HG03558 (cell line): ENCODE data around the gene PDLIM4.
A peak's percentile ranks its signal among the peaks of the same experiment; 100 is the strongest.

ENCODE experiments used
- ATAC-seq: cut with Tn5 transposase; IDR thresholded peaks from one replicate; pipeline ENCODE4 v1.9.1; 2021; ENCODE audit warnings: moderate number of reproducible peaks; ENCODE audit not compliant: unreplicated experiment; ENCODE audit errors: extremely low read depth

The PDLIM4 gene

DNA sequence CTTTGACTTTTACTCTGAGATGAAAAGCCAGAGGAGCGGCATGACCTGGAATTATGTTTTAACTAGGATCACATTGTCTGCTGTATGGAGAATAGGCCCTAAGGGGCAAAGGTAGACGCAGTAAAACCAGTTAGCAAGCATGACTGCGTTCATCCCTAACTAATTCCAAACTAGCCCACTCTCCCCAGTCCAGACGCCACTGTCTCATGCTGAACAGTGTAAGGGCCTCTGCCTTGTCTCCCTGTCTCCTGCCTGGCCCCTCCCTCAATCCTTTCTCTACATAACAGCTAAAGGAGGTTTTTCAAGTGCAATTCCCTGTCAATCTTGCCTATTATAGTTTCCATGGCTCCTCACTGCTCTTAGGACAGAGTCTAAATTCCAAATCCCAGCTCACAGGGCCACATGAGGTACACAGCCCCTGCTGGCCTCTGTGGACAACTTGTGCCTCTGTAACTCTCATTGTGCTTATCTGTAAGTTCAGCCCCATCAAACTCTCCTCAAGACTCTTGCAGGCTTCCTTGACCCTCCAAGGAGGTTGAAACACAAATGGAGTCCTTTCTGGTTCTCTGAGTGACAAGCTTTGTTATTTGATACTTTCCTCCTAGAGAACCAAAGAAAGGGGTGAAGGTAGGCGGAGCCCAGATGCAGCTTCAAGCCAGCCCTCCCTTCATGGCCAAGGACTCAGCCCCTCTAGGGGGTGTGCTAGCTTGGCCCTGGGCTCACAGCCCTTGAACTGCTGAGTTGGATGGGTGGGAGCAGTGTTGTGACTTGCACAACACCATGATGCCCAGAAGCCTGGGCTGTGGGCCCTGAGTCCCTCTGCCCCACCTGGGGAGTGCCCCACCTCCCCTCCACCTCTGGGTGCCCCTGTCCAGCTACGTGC is 20.7 kb downstream of the PDLIM4 start:
- ATAC-seq = no peak

DNA sequence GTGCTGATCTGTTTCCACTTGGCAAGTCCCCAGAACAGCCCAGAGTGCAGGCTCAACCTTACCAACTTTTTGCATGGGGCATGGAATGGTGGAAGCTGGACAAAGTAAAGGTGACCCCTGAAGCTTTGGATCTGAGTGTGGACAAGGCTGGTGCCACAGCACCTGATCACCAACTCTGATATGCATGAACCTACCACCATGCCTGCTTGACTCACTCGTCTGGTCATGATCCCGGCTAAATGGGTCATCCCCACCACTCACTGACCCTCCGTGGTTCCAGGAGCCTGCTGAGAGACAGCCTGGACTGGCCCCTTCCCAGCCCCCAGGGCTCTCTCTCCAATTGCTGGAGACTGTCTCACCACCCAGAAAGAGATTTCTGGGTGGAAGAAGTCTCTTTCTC is 22.3 kb downstream of the PDLIM4 start:
- no peak for ATAC-seq

DNA sequence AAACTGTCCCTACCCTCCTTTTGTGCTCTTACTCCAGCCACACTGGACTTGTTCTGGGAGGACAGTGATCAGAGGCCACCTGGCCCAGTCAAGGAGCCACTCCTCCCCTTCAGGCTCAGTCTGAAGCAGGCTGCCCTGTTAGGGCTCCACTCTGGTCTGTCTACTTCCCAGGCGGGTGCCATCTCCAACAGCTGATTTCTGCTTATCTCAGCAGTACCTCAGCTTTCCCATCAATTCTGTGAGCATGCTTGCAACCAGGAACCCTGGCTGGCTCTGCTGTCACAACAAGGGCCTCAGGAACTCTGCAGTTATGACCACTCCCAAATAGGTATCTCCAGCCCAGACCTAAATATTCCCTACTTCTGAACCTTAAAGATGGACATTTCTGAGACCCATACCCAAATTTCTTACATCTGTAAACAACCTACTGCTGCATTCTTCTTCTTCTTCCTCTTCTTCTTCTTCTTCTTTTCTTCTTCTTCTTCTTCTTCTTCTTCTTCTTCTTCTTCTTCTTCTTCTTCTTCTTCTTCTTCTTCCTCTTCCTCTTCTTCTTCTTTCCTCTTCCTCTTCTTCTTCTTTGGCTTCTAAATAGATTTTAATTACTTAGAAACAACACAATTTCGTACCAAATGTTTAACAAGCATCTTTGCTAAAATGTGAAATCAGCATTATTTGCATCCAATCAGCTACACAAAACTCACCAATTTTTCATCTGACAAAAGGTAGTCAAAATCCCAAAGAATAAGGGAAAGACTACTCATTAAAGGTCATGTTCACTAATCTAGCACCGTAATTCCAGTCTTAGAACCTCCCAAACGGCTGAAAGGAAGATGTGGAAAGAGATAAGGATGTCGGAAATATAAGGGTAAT is 23.1 kb downstream of the PDLIM4 start:
- ATAC-seq = no peak

DNA sequence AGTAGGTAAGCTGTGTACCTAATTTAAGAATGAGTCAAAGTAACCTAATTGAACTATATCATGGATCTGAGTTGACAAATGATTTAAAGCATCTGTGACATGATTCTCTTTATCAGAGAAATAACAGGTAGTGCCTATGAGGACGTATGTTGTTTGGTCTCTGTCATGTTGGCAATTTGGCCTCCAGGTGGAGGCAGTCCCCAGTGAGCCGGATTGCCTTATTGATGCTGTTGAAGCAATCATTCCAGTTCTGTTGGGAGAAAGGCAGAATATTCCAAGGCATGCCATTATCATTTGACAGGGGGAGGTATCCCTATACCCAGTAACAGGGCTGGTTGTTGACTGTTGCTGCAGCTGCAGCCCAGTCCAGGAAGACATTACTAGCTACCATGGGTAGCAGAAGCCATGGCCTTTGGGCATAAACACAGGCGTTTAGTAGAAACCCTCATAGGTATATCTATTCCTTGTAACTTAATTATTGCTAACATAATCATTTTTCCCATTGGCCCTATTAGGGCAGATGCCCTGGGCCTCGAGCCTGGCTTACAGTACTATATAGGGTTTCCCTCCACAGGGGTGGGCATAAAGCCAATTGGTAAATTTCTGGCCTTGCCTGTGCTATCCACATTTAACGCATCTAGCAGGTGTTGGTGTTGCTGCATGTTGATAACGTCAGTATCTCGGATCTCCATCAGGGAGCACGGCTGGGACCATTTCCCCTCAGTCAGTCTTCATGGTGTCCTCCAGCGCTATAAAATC is 24.5 kb downstream of the PDLIM4 start:
- ATAC-seq = no peak

DNA sequence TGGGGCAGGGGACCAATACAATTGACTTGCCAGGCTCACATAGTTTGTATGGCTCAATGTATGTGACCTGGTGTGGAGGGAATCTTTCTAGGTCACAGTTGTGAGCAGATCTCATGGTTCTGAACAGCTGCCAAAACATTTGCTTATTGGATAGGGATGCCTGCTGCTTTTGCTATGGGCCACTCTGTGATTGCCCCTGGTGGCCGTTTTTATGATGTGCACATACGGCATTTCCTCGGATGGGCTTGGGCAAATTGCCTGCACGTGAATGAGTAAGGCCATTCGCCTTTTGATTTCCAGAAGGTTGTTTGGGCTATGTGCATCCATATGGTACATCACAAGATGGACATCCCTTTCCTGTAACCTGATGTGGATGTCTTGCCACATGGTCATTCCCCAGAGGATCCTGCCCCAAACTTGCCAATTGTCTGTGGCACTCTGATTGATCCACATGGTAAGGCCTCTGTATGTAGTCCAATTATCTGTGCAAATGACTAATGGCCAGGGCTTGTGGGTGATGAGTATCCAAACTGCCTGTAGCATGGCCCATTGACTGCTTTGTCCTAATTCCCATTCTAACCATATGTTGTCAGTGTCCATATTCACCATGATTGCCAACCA is 26.0 kb downstream of the PDLIM4 start:
- no peak for ATAC-seq

DNA sequence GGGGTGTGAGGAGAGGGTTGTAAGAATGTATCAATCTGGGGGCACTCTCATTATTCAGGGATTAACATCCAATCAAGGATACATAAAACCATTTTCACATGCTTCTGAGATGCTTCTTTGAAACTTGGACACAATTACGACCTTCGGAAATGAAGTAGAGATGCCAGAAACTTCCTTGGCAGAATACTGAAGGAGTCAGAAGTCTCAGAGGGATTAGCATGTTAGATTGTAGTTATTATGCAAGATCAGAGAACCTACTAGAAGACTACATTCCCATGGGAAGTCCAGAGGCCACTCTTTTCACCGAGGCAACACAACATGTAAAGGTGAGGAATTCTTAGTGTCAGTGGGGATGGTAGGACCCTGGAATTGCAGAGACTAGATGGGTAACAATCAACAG is 31.6 kb downstream of the PDLIM4 start:
- ATAC-seq = no peak

DNA sequence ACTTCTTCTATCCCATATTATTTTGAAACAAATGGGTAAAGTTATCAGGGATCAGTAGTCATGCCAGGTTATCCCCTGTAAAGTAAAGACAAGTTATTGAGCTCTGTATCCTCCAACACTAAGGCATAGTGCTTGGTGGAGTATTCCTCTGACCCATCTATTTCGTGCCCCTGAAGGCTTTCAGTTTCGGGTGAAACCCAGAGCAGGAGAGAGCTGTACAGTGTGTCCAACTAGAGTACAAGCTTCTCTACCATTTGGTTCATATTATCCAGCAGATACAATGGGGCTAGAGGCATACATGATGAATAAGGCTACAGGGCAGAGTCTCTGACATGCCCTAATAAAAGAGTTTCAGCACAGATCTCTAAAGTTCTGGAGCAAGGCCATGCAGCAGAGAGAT is 33.5 kb downstream of the PDLIM4 start:
- ATAC-seq = no peak

DNA sequence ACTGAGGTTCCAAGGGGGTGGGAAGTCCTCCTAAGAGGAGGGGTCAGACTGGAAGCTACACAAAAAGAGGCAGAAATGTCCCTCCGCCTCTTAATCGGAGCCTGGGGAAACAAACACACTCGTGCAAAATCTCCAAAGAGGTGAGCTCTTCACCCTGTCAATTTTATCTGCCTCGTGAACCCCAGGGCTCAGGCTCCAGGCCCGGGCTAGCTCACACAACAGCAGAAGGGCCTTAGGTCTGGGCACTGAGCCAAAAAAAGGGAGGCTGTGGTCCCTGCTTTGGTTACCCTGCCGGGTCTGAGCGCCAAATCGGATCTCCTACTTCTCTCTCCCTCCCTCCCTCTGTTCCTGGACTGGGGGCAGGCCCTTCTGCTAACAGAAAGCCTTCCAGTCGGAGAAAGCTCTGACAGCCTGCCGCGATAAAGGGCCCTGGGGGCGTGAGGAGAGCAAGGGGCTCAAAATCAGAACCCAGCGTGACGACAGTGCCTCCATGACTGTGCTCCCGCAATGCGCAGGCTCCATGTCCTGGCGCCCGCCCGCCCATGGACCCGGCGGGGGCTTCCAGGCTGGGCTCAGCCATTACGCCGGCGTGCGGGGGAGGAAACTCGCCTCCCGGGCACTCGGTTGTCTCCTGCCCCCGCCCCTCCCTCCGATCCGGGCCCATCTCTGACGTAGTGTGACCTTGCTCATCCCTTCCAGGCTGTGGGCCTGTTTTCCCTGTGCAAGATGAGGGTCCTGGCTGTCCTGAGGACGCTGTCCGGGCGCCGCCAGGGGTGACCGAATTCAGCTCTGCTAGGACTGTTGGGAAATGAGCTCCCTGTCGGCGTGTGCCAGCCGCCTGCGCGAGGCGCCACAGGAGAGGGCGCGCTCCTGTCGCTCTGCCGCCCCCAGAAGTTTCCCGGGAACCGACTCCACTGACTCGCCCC is 35.8 kb downstream of the PDLIM4 start:
- peak; percentile 21 for ATAC-seq

DNA sequence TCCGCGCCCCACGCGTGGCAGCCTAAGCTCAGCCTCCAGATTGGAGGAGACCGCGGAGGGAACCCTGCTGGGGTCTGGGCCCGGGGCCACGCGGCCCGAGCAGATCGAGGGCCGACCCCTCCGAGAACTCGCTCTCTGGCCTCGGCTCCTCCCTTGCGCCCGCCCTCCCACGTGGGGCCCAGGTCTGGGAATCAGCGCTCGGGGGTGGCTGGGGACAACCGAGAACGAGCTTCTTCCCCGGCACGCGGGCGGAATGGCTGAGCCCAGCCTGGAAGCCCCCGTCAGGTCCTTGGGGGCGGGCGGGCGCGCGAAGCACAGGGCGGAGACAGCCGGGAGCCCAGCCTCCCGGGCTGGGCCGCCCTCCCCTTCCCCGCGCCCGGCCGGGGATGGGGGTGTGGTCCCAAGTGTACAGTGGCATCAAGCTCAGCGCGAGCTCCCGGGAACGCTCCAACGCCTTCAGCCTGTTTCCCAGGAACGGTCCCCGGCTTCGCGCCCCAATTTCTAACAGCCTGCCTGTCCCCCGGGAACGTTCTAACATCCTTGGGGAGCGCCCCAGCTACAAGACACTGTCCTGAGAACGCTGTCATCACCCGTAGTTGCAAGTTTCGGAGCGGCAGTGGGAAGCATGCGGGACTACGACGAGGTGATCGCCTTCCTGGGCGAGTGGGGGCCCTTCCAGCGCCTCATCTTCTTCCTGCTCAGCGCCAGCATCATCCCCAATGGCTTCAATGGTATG is 36.7 kb downstream of the PDLIM4 start, which contains the start of gene SLC22A4:
SLC22A4 (plus strand) TSS at position 403 of the 736 bp plus-strand sequence; CDS start at position 626, 223 bp downstream.
- ATAC-seq = peak; percentile 27

DNA sequence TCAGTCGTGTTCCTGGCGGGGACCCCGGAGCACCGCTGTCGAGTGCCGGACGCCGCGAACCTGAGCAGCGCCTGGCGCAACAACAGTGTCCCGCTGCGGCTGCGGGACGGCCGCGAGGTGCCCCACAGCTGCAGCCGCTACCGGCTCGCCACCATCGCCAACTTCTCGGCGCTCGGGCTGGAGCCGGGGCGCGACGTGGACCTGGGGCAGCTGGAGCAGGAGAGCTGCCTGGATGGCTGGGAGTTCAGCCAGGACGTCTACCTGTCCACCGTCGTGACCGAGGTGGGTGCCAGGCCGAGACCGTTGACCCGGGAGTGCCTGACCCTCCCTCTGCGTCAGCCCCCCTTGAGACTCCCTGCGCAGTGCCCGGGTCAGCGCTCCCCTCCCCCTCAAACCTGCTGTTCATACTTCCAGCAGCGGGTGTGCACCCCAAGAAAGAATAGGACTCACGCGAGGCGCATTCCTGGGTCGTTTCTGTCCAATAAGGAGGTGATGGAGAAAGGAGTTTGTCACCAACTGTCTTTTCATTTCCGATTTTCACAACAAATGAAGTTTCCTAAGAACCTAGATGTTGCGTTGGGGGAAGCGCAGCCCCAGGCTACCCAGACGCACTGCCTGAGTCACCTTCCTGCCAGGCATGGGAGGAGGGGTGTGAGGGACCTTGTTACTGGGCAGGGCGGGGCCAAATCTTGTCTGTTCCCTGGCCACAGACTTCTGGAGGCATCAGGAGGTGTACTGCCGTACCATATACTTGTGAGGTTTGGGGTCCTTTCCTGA is 37.4 kb downstream of the PDLIM4 start:
- no peak for ATAC-seq

DNA sequence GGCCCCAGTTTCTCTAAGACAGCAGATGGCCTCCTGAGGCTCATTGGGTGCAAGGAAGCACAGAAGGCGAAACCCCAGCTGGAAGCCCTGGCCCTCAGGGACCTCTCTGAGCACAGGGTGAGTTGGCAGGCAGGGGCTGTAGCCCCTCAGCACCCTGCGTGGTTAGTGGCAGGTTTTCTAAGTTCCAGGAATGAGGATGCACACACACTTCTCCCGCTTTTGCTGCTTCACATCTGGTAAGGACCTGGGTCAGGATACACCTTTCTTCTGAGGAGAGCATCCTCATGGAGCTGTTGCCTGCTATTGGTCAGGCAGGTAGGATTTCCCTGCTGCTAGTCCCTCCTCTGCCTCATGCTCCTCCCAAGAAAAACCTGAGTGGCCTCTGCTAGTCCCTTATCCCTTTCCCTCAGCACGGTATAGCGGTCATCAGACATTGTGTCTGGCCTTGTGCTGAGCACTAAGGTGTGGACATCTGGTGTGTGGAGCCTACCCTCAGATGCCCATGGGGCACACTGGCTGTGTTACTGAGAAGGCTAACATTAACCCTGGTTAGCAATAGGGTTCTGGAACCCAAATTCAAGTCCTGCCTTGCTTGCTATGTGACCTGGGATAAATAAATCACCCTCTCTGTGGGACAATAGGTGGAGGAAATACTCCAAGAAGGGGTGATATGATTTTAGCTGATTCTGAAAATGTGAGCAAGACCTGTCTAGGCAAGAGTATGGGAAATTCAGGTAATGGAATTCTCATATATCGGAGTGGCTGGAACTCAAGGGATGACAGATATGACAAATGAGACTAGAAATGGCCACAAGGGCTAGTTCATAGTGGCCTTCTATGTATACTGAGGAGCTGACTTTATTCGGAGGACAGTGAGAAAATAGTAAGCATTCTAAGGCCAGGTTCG is 38.3 kb downstream of the PDLIM4 start:
- ATAC-seq = no peak

DNA sequence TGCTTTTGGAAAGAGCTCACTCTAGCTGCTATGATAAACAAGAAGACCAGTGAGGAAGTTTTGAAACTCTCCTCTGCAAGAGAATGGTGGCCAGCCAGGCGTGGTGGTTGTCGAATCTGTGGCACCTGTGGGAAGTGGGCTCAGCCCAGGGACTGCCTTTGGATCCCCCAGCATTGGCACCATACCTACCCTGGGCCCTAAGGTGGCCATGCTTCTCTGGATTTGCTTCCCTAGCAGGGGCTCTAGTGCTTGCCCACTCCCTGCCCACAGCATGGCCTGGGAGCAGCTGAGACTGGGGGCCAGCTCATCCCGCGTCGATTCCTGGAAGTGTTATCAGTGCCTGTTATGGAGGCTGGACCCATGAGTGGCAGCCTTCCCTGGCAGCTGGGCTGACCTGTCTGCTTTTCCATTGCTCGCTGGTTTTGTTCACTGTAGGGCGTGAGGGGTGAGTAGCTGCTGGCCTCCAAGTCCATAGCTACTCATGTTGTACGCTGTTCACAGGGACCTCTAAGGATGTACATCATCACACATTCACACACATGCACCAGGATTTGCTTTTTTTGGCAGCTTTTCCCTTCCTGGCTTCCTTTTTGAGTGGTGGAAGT is 39.0 kb downstream of the PDLIM4 start:
- ATAC-seq = no peak

DNA sequence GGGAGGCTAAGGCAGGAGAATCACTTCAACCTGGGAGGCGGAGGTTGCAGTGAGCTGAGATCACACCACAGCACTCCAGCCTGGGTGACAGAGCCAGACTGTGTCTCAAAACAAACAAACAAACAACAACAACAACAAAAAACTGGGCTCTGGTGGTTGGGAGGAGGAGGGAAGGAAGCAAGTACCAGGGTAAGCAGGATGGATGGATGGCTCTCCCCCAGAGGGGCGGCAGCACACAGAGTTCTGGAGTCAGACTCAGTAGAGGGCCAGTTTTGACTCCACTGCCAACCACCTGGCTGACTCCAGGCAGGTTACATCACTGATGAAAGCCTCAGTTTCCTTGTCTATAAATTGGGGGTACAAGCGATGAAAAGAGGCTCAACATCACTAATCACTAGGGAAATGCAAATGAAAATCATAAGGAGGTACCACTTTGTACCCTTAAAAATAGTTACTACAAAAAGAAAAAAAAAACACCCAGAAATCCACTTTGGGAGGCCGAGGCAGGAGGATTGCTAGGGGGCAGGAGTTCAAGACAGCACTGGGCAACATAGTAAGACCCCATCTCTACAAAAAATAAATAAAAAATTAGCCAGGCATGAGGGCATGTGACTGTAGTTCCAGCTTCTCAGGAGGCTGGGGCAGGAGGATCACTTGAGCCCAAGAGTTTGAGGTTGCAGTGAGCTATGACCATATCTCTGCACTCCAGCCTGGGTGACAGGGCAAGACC is 39.9 kb downstream of the PDLIM4 start:
- ATAC-seq = no peak

DNA sequence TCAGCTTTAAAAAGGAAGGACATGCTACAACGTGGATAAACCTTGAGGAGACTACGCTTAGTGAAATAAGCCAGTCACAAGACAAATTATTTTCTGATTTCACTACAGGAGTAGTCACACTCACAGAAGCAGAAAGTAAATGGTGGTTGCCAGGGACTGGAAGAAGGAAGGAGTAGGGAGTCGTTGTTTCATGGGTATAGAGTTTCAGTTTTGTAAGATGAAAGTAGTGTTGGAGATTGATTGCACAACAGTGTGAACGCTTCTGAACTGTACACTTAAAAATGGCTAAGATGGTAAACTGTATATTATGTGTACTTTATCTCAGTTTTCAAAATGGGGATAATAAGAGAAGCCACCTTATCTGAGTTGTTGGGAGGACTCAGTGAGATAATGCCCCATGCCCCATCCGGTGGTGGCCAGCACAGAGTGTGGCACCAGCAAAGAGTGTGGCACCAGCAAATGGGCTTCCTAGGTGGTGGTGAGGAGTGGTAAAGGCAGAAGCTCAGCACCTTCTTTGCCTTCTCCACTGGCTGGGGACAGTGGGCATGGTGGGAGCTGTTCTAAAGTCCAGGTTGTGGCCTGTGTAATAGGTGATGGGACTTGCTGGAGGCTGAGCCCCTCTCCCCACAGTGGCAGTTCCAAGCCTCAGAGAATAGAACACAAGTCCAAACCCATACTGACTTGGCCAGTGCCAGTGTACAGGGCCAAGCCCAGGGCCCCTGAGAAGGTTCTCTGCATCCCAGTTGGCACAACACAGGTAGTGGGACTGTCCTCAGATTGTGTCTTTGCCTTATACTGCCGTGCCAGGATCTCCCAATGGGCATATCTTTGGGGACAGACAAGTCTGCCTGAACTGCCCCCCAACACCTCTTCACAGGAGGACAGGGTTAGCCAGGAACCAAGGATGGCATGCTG is 41.1 kb downstream of the PDLIM4 start:
- ATAC-seq = no peak

DNA sequence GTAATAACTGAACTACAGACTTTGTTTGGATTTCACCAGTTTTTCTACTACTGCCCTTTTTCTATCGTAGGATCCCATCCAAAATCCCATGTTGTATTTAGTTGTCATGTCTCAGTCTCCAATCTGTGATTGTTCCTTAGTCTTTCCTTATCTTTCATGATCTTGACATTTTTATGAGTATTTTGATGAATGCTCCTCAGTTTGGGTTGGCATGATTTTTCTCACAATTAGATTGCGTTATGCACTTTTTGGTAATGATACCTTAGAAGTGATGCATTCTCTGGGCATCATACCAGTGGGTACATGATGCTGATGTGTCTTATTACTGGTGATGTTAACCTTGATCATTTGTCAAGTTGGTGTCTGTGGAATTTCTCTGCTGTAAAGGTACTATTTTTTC is 42.4 kb downstream of the PDLIM4 start:
- ATAC-seq = no peak
